ENCODE data around the gene DCTN1. TPM values are rescaled to one million over a fixed set of nuclear protein-coding genes. Genes with fewer than 3 reads are reported as not detected.
A peak's percentile ranks its signal among the peaks of the same experiment; 100 is the strongest.

DCTN1 gene
- total RNA-seq, 1 experiment from 2014 or later: 139 TPM

DNA sequence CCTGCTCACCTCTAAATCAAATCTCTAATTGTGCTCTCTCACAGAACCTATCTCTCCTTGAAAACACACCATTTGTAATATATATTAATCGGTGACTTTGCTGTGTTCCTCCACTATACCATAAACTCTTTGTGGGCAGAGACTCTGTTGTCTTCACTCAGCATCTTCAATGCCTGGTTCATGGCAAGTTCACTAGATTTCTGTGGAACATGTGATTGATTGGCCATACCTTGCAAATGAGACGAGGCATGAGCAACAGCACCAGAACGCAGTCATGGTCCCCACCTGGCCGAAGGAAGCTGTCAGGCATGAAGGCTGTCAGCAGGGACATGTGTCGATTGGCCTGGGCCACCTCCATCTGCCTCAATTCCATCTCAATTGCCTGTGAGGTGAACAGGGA, 11.6 kb downstream of the DCTN1 start:
- H3K4me1 ChIP-seq: no peaks in the 10 kb centered on the region
- ChIA-PET CTCF (no interaction called here), POLR2A (no interaction called here)
- Mint-ChIP-seq H3K9me3 (ENCODE audit: unreplicated experiment) (no peaks in the 10 kb centered on the region), H3K27me3 (ENCODE audit: insufficient read depth, unreplicated experiment) (no peaks in the 10 kb centered on the region), H3K27ac (ENCODE audit: unreplicated experiment) (no peak overlapping the region), H3K4me1 (ENCODE audit: low read depth, unreplicated experiment) (no peaks in the 10 kb centered on the region), H3K36me3 (ENCODE audit: insufficient read depth, unreplicated experiment) (peaks cover 30% of the 10 kb centered on the region), H3K4me3 (ENCODE audit: unreplicated experiment) (no peak overlapping the region)
- intact Hi-C loops (cut with micrococcal nuclease; ENCODE audit: unreplicated experiment): no loop called here
- no peaks in the 10 kb centered on the region for H3K27me3 ChIP-seq (replicated peaks; ENCODE audit: control insufficient read depth, insufficient read depth, low read length)
- peaks cover 5% of the 10 kb centered on the region; the same call in 1 of the 2 replicates for H3K36me3 ChIP-seq (ENCODE audit: control insufficient read depth, insufficient read depth, low read length)
- no peak for DNase-seq
- TF ChIP-seq, protein P1, sequence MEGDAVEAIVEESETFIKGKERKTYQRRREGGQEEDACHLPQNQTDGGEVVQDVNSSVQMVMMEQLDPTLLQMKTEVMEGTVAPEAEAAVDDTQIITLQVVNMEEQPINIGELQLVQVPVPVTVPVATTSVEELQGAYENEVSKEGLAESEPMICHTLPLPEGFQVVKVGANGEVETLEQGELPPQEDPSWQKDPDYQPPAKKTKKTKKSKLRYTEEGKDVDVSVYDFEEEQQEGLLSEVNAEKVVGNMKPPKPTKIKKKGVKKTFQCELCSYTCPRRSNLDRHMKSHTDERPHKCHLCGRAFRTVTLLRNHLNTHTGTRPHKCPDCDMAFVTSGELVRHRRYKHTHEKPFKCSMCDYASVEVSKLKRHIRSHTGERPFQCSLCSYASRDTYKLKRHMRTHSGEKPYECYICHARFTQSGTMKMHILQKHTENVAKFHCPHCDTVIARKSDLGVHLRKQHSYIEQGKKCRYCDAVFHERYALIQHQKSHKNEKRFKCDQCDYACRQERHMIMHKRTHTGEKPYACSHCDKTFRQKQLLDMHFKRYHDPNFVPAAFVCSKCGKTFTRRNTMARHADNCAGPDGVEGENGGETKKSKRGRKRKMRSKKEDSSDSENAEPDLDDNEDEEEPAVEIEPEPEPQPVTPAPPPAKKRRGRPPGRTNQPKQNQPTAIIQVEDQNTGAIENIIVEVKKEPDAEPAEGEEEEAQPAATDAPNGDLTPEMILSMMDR (IDR thresholded peaks at IDR 0.05; ENCODE audit: insufficient read depth in 1 of 2, low read depth in 1 of 2, low read length in 1 of 2, severe bottlenecking in 1 of 2, unreplicated experiment in 1 of 2): no peak
- no peaks in the 10 kb centered on the region for H3K9me3 ChIP-seq
- H3K4me3 ChIP-seq (ENCODE audit: low read depth, low read length): no peak overlapping the region
- no TSS peak for BruUV-seq (replicated peaks)

DNA sequence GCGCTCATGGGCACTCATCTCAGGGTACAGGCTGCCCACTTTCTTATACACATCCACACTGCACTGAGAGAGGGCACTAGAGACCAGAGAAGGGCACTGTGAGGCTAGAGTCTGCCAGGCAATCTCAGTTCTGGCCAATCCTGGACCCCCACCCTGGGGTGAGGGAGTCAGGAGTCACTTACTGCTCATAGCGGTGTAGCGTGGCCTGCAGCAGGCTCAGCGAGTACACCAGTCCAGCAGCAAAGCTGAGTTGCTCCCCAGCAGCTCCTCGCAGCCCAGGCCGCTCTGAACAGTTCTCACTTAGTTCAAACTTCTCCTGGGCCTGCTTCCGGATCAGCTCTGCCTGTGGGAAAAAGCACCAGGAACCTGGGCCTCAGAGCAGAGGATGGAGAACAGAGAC, 12.3 kb downstream of the DCTN1 start:
- Histone ChIP-seq H3K9me3 (no peaks in the 10 kb centered on the region), H3K36me3 (ENCODE audit: control insufficient read depth, insufficient read depth, low read length) (peaks cover 5% of the 10 kb centered on the region), H3K4me1 (no peaks in the 10 kb centered on the region), H3K4me3 (ENCODE audit: low read depth, low read length) (no peak overlapping the region), H3K27me3 (replicated peaks; ENCODE audit: control insufficient read depth, insufficient read depth, low read length) (no peaks in the 10 kb centered on the region)
- DNase-seq: no peak
- ChIA-PET POLR2A (no interaction called here), CTCF (no interaction called here)
- Mint-ChIP-seq H3K27ac (ENCODE audit: unreplicated experiment) (no peak overlapping the region), H3K4me3 (ENCODE audit: unreplicated experiment) (no peak overlapping the region), H3K4me1 (ENCODE audit: low read depth, unreplicated experiment) (no peaks in the 10 kb centered on the region), H3K27me3 (ENCODE audit: insufficient read depth, unreplicated experiment) (no peaks in the 10 kb centered on the region), H3K9me3 (ENCODE audit: unreplicated experiment) (no peaks in the 10 kb centered on the region), H3K36me3 (ENCODE audit: insufficient read depth, unreplicated experiment) (peaks cover 30% of the 10 kb centered on the region)
- intact Hi-C loops (cut with micrococcal nuclease; ENCODE audit: unreplicated experiment): no loop called here
- no TSS peak for BruUV-seq (replicated peaks)
- TF ChIP-seq, protein P1 (IDR thresholded peaks at IDR 0.05; ENCODE audit: insufficient read depth in 1 of 2, low read depth in 1 of 2, low read length in 1 of 2, severe bottlenecking in 1 of 2, unreplicated experiment in 1 of 2): no peak

DNA sequence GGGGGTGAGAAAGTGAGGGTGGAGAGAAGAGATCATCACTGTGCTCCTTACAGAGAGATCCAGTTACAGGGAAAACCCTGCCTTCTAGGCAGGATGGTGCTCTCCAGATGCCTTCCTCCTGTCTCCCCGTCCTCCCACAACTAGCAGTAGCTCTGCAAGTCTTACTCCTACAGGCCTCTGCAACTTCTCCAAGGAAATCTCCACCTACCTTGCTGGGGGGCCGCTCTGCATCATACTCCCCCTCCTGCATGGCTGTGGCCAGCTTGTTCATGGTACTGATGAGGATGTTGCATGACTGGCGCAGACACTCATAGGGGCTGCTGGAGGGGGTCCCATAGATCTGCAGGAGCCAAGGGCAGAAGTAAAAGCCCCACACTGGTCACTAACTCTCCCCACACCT, 14.1 kb downstream of the DCTN1 start:
- Histone ChIP-seq H3K27me3 (replicated peaks; ENCODE audit: control insufficient read depth, insufficient read depth, low read length) (no peaks in the 10 kb centered on the region), H3K4me3 (ENCODE audit: low read depth, low read length) (no peak overlapping the region), H3K36me3 (ENCODE audit: control insufficient read depth, insufficient read depth, low read length) (peaks cover 5% of the 10 kb centered on the region), H3K4me1 (no peaks in the 10 kb centered on the region), H3K9me3 (no peaks in the 10 kb centered on the region)
- Mint-ChIP-seq H3K27me3 (ENCODE audit: insufficient read depth, unreplicated experiment) (no peaks in the 10 kb centered on the region), H3K27ac (ENCODE audit: unreplicated experiment) (no peak overlapping the region), H3K9me3 (ENCODE audit: unreplicated experiment) (no peaks in the 10 kb centered on the region), H3K4me3 (ENCODE audit: unreplicated experiment) (no peak overlapping the region), H3K36me3 (ENCODE audit: insufficient read depth, unreplicated experiment) (peaks cover 33% of the 10 kb centered on the region), H3K4me1 (ENCODE audit: low read depth, unreplicated experiment) (no peaks in the 10 kb centered on the region)
- no peak for DNase-seq
- POLR2A ChIA-PET: no interaction called here
- TSS peak; percentile 51 for BruUV-seq (replicated peaks)
- CTCF ChIA-PET: interaction anchor here (0.9 kb wide), 1 partner anchor 31 kb away, joined by 3 read pairs; no protein-coding TSS in a partner anchor
- intact Hi-C loops (cut with micrococcal nuclease; ENCODE audit: unreplicated experiment): no loop called here
- TF ChIP-seq, protein P1 (IDR thresholded peaks at IDR 0.05; ENCODE audit: insufficient read depth in 1 of 2, low read depth in 1 of 2, low read length in 1 of 2, severe bottlenecking in 1 of 2, unreplicated experiment in 1 of 2): no peak

Measured in Caco-2 (cell line).